WTC11 (cell line): ENCODE measurements around the gene KLHDC7A.

Experiments
- CTCF ChIP-seq: fragments of 200-600 bp; IDR thresholded peaks from 2 replicates; pipeline ENCODE4 v1.8.0; 2022; ENCODE audit warnings: antibody characterized with exemption
- E2F5 ChIP-seq: sonication (generic); formaldehyde crosslinking; IDR thresholded peaks from 2 replicates; pipeline ENCODE4 v1.8.1; 2022; ENCODE audit warnings: mild to moderate bottlenecking, moderate library complexity, missing genetic modification reagents
- FOXP1 ChIP-seq: sonication (generic); formaldehyde crosslinking; IDR thresholded peaks from 2 replicates; pipeline ENCODE4 v1.8.0; 2022; ENCODE audit warnings: missing genetic modification reagents, mild to moderate bottlenecking, moderate library complexity, borderline replicate concordance
- MLX ChIP-seq: sonication (generic); formaldehyde crosslinking; IDR thresholded peaks from 2 replicates; pipeline ENCODE4 v1.8.1; 2023; ENCODE audit warnings: mild to moderate bottlenecking, missing genetic modification reagents, moderate library complexity
- ZNF138 ChIP-seq: sonication (generic); formaldehyde crosslinking; conservative IDR thresholded peaks from 2 replicates; pipeline ENCODE4 v1.8.1; 2022; ENCODE audit warnings: mild to moderate bottlenecking, moderate library complexity, missing genetic modification reagents

GRCh38 chr1:18484721-18485120, 4.0 kb downstream of the KLHDC7A start:
- TF ChIP-seq CTCF: no peak
- no peak for TF ChIP-seq E2F5 (CRISPR knock-in tag)
- no peak for TF ChIP-seq FOXP1
- TF ChIP-seq MLX (CRISPR knock-in tag): no peak
- no peak for TF ChIP-seq ZNF138 (CRISPR knock-in tag)
